Measurements from ENCODE around the gene CBARP. TPM values are rescaled to one million over a fixed set of nuclear protein-coding genes. Genes with fewer than 3 reads are reported as not detected.
A peak's percentile ranks its signal among the peaks of the same experiment; 100 is the strongest.

CBARP gene
- total and polyA plus RNA-seq, 9 of the 15 experiments (the other 6 are each of a cell fraction or from before 2014, with no cell fraction given): 0.03 to 8.9 (median 1.2) TPM; not detected in 1

DNA sequence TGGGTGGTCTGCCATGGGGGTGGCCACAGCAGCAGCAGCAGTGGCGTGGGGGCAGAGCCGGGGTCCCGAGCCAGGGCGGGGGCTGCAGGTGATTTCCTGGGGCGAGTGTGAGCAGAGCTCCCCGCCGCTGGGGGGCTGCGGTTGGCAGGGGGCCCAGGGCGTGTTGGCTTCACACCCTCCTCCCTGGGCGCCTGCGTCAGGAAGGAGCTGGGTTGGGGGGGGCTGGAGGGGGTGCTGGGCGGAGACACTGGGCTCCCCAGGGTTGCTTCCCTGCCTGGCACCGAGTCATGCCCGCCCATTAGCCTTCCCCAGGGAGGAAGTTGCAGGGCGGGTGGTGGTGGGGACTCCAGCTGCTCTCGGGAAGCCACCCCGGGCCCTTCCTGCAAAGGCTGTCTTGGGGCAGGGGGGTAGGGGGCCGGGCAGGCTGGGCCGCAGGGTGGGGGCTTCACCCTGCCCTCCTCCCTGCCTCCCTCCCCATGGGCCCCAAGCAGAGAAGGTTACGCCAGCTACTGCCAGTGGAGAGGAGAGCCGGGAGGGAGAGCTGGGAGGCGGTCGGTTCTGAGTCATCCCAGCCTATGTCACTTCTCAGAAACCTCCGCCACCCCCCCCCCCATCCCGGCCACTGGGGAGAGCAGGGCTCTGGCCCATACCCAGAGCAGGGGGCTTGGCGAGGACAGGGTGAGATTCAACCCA is 15.2 kb upstream of the CBARP start (continued):
- peak in 1 of 2 experiments; percentile 69; a peak in 1 of 4 replicates for TF ChIP-seq SRF (CRISPR knock-in tag; IDR thresholded peaks at IDR 0.05)
- TF ChIP-seq ZNF184 (CRISPR knock-in tag; IDR thresholded peaks at IDR 0.05): no peak
- TF ChIP-seq, protein P1, sequence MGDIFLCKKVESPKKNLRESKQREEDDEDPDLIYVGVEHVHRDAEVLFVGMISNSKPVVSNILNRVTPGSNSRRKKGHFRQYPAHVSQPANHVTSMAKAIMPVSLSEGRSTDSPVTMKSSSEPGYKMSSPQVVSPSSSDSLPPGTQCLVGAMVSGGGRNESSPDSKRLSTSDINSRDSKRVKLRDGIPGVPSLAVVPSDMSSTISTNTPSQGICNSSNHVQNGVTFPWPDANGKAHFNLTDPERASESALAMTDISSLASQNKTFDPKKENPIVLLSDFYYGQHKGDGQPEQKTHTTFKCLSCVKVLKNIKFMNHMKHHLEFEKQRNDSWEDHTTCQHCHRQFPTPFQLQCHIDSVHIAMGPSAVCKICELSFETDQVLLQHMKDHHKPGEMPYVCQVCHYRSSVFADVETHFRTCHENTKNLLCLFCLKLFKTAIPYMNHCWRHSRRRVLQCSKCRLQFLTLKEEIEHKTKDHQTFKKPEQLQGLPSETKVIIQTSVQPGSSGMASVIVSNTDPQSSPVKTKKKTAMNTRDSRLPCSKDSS (IDR thresholded peaks at IDR 0.05; ENCODE audit: low read depth, partially characterized antibody): no peak
- TF ChIP-seq, protein P2, sequence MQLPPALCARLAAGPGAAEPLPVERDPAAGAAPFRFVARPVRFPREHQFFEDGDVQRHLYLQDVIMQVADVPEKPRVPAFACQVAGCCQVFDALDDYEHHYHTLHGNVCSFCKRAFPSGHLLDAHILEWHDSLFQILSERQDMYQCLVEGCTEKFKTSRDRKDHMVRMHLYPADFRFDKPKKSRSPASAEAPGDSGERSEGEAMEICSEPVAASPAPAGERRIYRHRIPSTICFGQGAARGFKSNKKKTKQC (CRISPR knock-in tag; IDR thresholded peaks at IDR 0.05): no peak
- no peak; the same call in 1 of the 2 replicates for TF ChIP-seq L3MBTL2 (IDR thresholded peaks at IDR 0.05)
- TF ChIP-seq, protein P3, sequence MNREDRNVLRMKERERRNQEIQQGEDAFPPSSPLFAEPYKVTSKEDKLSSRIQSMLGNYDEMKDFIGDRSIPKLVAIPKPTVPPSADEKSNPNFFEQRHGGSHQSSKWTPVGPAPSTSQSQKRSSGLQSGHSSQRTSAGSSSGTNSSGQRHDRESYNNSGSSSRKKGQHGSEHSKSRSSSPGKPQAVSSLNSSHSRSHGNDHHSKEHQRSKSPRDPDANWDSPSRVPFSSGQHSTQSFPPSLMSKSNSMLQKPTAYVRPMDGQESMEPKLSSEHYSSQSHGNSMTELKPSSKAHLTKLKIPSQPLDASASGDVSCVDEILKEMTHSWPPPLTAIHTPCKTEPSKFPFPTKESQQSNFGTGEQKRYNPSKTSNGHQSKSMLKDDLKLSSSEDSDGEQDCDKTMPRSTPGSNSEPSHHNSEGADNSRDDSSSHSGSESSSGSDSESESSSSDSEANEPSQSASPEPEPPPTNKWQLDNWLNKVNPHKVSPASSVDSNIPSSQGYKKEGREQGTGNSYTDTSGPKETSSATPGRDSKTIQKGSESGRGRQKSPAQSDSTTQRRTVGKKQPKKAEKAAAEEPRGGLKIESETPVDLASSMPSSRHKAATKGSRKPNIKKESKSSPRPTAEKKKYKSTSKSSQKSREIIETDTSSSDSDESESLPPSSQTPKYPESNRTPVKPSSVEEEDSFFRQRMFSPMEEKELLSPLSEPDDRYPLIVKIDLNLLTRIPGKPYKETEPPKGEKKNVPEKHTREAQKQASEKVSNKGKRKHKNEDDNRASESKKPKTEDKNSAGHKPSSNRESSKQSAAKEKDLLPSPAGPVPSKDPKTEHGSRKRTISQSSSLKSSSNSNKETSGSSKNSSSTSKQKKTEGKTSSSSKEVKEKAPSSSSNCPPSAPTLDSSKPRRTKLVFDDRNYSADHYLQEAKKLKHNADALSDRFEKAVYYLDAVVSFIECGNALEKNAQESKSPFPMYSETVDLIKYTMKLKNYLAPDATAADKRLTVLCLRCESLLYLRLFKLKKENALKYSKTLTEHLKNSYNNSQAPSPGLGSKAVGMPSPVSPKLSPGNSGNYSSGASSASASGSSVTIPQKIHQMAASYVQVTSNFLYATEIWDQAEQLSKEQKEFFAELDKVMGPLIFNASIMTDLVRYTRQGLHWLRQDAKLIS (CRISPR knock-in tag; IDR thresholded peaks at IDR 0.05): peak; percentile 46; the same call in 1 of the 2 replicates
- TF ChIP-seq RBM22 (IDR thresholded peaks at IDR 0.05; ENCODE audit: low read depth, low read length, poor library complexity, severe bottlenecking): no peak
- TF ChIP-seq, protein P4, sequence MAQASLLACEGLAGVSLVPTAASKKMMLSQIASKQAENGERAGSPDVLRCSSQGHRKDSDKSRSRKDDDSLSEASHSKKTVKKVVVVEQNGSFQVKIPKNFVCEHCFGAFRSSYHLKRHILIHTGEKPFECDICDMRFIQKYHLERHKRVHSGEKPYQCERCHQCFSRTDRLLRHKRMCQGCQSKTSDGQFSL (CRISPR knock-in tag; IDR thresholded peaks at IDR 0.05): peak; percentile 96
- TF ChIP-seq, protein P4 (tag; IDR thresholded peaks at IDR 0.05): peak in 1 of 2 experiments; percentile 84; a peak in 2 of 4 replicates
- no peak for TF ChIP-seq TEAD1 (CRISPR knock-in tag; IDR thresholded peaks at IDR 0.05)
- no peak for TF ChIP-seq SIX5 (IDR thresholded peaks at IDR 0.05; ENCODE audit: borderline replicate concordance in 1 of 2, insufficient read depth in 1 of 2, low read depth in 1 of 2, low read length in 2 of 2)
- TF ChIP-seq, protein P5, sequence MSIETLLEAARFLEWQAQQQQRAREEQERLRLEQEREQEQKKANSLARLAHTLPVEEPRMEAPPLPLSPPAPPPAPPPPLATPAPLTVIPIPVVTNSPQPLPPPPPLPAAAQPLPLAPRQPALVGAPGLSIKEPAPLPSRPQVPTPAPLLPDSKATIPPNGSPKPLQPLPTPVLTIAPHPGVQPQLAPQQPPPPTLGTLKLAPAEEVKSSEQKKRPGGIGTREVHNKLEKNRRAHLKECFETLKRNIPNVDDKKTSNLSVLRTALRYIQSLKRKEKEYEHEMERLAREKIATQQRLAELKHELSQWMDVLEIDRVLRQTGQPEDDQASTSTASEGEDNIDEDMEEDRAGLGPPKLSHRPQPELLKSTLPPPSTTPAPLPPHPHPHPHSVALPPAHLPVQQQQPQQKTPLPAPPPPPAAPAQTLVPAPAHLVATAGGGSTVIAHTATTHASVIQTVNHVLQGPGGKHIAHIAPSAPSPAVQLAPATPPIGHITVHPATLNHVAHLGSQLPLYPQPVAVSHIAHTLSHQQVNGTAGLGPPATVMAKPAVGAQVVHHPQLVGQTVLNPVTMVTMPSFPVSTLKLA (conservative IDR thresholded peaks at IDR 0.05): peak; percentile 55 to 64; a peak in 2 of 4 replicates
- no peak for TF ChIP-seq ZNF121 (CRISPR knock-in tag; conservative IDR thresholded peaks at IDR 0.05)
- TF ChIP-seq NFIC (IDR thresholded peaks at IDR 0.05): peak; percentile 80
- TF ChIP-seq KDM4B (IDR thresholded peaks at IDR 0.05; ENCODE audit: borderline replicate concordance in 2 of 2, low read depth in 1 of 2): no peak
- no peak for TF ChIP-seq CBX5 (IDR thresholded peaks at IDR 0.05; ENCODE audit: borderline replicate concordance, low read depth)

All from K562 (cell line).